Ovary (tissue), 3 donors: ENCODE data around the gene SKI.

Source experiments
- EP300 ChIP-seq: sonication (generic); formaldehyde crosslinking; IDR thresholded peaks from one replicate; pipeline ENCODE4 v1.6.1; 2017; ENCODE audit warnings: antibody characterized with exemption
- POLR2A ChIP-seq: fragments of 450-650 bp; IDR thresholded peaks from one replicate; pipeline ENCODE4 v1.6.1; 2017; ENCODE audit warnings: antibody characterized with exemption, mild to moderate bottlenecking, moderate library complexity
- TF ChIP-seq, protein P1 (sequence below), 3 donors: fragments of 450-650 bp in 2 of 3; fragments of 200-600 bp in 1 of 3; IDR thresholded peaks; one replicate each; pipeline versions ENCODE4 v1.5.1 to v1.8.0; 2016 to 2022; ENCODE audit warnings: antibody characterized with exemption in 3 of 3, mild to moderate bottlenecking in 1 of 3
- donor health status: DM: no; HTN: no; CAD: no.

DNA sequence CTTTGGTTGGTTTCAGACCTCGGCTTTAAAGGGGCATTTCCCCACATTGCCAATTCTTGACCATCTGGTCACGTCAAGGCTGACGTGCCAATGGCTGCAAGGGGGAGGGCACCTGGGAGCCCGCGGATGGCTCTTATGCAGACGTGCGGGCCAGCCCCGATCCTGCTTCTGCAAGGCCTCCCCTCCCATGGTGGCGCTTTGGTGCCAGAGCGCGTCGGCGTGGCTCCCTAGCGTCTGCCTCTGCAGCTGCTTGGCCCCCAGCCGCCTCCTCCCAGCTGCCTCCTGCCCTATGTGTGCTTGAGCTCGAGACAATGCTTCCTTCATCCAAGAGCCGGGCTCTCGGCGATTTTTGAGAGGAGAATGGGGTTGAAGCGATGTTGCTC is 29.1 kb downstream of the SKI start:
- TF ChIP-seq, protein P1, sequence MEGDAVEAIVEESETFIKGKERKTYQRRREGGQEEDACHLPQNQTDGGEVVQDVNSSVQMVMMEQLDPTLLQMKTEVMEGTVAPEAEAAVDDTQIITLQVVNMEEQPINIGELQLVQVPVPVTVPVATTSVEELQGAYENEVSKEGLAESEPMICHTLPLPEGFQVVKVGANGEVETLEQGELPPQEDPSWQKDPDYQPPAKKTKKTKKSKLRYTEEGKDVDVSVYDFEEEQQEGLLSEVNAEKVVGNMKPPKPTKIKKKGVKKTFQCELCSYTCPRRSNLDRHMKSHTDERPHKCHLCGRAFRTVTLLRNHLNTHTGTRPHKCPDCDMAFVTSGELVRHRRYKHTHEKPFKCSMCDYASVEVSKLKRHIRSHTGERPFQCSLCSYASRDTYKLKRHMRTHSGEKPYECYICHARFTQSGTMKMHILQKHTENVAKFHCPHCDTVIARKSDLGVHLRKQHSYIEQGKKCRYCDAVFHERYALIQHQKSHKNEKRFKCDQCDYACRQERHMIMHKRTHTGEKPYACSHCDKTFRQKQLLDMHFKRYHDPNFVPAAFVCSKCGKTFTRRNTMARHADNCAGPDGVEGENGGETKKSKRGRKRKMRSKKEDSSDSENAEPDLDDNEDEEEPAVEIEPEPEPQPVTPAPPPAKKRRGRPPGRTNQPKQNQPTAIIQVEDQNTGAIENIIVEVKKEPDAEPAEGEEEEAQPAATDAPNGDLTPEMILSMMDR (IDR thresholded peaks at IDR 0.05): no peak
- TF ChIP-seq POLR2A (no peak), EP300 (no peak)
